Caco-2 (cell line): ENCODE measurements around the gene MTMR10. TPM values are rescaled to one million over a fixed set of nuclear protein-coding genes. Genes with fewer than 3 reads are reported as not detected.

Source experiments
- BruUV-seq: library from RNA; stranded (reverse); fragments of 400-500 nt; replicated peaks from 2 replicates; lab custom pipeline; 2021; lab: Mats Ljungman, UMichigan
- CTCF ChIA-PET: fragments of 300-600 bp; sonication (Branson Sonifier 250); formaldehyde crosslinking; loops from one replicate; lab custom pipeline; 2022; ENCODE audit warnings: antibody characterized with exemption; lab: Charles Lee
- POLR2A ChIA-PET: fragments of 300-600 bp; sonication (Branson Sonifier 250); formaldehyde crosslinking; loops from one replicate; lab custom pipeline; 2022; ENCODE audit warnings: antibody characterized with exemption; lab: Charles Lee
- DNase-seq, 2 experiments: peaks; one replicate each; pipeline versions ENCODE4 v3.0.0 to v3.0.0-alpha.2; 2020 to 2022
- H3K27me3 ChIP-seq: replicated peaks from 2 replicates; pipeline ENCODE4 v1.6.0; 2011; ENCODE audit warnings: low read length; ENCODE audit not compliant: control insufficient read depth, insufficient read depth
- H3K36me3 ChIP-seq: 2 replicates; pipeline ENCODE4 v1.5.1; 2011; ENCODE audit warnings: low read length; ENCODE audit not compliant: control insufficient read depth, insufficient read depth
- H3K4me1 ChIP-seq: fragments of 250-450 bp; sonication (Bioruptor Pico); 2 replicates; pipeline ENCODE4 v1.5.1; 2020; ENCODE audit warnings: mild to moderate bottlenecking
- H3K4me3 ChIP-seq: 2 replicates; pipeline ENCODE4 v1.5.1; 2011; ENCODE audit warnings: low read depth, mild to moderate bottlenecking, control low read depth, low read length
- H3K9me3 ChIP-seq: fragments of 250-450 bp; sonication (Bioruptor Pico); 2 replicates; pipeline ENCODE4 v1.5.1; 2020; ENCODE audit warnings: mild to moderate bottlenecking, moderate library complexity
- H3K27ac Mint-ChIP-seq: one replicate; pipeline ENCODE4 v1.8.0; 2022; ENCODE audit warnings: mixed read lengths; ENCODE audit not compliant: unreplicated experiment
- H3K27me3 Mint-ChIP-seq: one replicate; pipeline ENCODE4 v1.8.0; 2022; ENCODE audit warnings: mixed read lengths; ENCODE audit not compliant: insufficient read depth, unreplicated experiment
- H3K36me3 Mint-ChIP-seq: one replicate; pipeline ENCODE4 v1.8.0; 2022; ENCODE audit warnings: mild to moderate bottlenecking, mixed read lengths; ENCODE audit not compliant: insufficient read depth, unreplicated experiment
- H3K4me1 Mint-ChIP-seq: one replicate; pipeline ENCODE4 v1.8.0; 2022; ENCODE audit warnings: low read depth, mixed read lengths; ENCODE audit not compliant: unreplicated experiment
- H3K4me3 Mint-ChIP-seq: one replicate; pipeline ENCODE4 v1.8.0; 2022; ENCODE audit warnings: mild to moderate bottlenecking, moderate library complexity, mixed read lengths; ENCODE audit not compliant: unreplicated experiment
- H3K9me3 Mint-ChIP-seq: one replicate; pipeline ENCODE4 v1.8.0; 2022; ENCODE audit warnings: mixed read lengths; ENCODE audit not compliant: unreplicated experiment
- CTCF ChIP-seq, 2 experiments: fragments of 200-600 bp in 1 of 2; IDR thresholded peaks; 1 replicate in 1 of 2; 2 replicates in 1 of 2; pipeline versions ENCODE4 v1.5.1 to v1.8.0; 2011 to 2022; ENCODE audit warnings: antibody characterized with exemption in 1 of 2, control low read depth in 1 of 2, inconsistent platforms in 1 of 2, low read depth in 1 of 2, low read length in 1 of 2, mild to moderate bottlenecking in 1 of 2, moderate library complexity in 1 of 2; ENCODE audit not compliant: insufficient read depth in 1 of 2, severe bottlenecking in 1 of 2, unreplicated experiment in 1 of 2
- intact Hi-C: fragments of 100-400 bp; cut with micrococcal nuclease; formaldehyde crosslinking; loops from one replicate; pipeline ENCODE4 v1.10.0; 2022; ENCODE audit not compliant: unreplicated experiment
- total RNA-seq: library from RNA; stranded (reverse); gene quantifications from 2 replicates; pipeline ENCODE4 v1.2.3, GENCODE V29; 2022

Gene MTMR10
- total RNA-seq, 1 experiment from 2014 or later: 33.2 TPM

DNA sequence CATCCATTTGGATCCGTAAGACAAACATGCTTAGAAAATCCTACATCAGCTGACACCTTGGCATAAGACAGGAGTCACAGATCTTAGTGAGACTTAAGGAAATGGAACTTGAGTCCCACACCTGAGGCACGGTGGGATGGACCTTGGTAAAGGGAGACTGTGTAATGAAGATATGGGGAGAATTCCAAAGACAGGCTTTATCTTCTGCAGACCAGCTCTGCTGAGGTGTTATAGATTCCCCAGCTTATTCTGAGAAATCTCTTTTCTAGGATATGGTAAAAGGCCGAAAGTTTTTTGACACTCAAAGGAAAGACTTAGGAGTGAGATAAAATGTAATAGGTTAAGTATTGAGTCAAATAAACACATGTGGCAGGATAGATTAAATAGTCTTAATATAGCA is 8.3 kb upstream of the MTMR10 start:
- H3K27me3 Mint-ChIP-seq: no peaks in the 10 kb centered on the region
- POLR2A ChIA-PET: no interaction called here

GRCh38 chr15:30997270-30997669 is 5.8 kb upstream of the MTMR10 start:
- no peak for TF ChIP-seq CTCF (IDR thresholded peaks at IDR 0.05; ENCODE audit: insufficient read depth in 1 of 2, low read depth in 1 of 2, low read length in 1 of 2, severe bottlenecking in 1 of 2, unreplicated experiment in 1 of 2)
- ChIA-PET CTCF (interaction anchor here (0.7 kb wide), 1 partner anchor 50 kb away, joined by 4 read pairs; no protein-coding TSS in a partner anchor), POLR2A (no interaction called here)
- Mint-ChIP-seq H3K4me3 (no peak overlapping the region), H3K4me1 (peaks cover 13% of the 10 kb centered on the region), H3K36me3 (no peaks in the 10 kb centered on the region), H3K27ac (no peak overlapping the region), H3K9me3 (peaks cover 16% of the 10 kb centered on the region), H3K27me3 (no peaks in the 10 kb centered on the region)
- no peaks in the 10 kb centered on the region for H3K9me3 ChIP-seq
- intact Hi-C loops: no loop called here
- DNase-seq: no peak
- H3K4me3 ChIP-seq: no peak overlapping the region
- no peaks in the 10 kb centered on the region for H3K27me3 ChIP-seq
- no peaks in the 10 kb centered on the region for H3K36me3 ChIP-seq
- no TSS peak for BruUV-seq
- H3K4me1 ChIP-seq: no peaks in the 10 kb centered on the region

More for the DNA sequence above, 8.3 kb upstream of the MTMR10 start:
- no peaks in the 10 kb centered on the region for H3K36me3 Mint-ChIP-seq
- DNase-seq: no peak
- intact Hi-C loops: no loop called here
- no peak overlapping the region for H3K27ac Mint-ChIP-seq
- Histone ChIP-seq H3K36me3 (no peaks in the 10 kb centered on the region), H3K9me3 (no peaks in the 10 kb centered on the region), H3K4me1 (no peaks in the 10 kb centered on the region), H3K27me3 (no peaks in the 10 kb centered on the region), H3K4me3 (no peak overlapping the region)
- BruUV-seq: no TSS peak
- H3K4me1 Mint-ChIP-seq: peaks cover 13% of the 10 kb centered on the region
- CTCF ChIA-PET: no interaction called here
- no peak for TF ChIP-seq CTCF (IDR thresholded peaks at IDR 0.05; ENCODE audit: insufficient read depth in 1 of 2, low read depth in 1 of 2, low read length in 1 of 2, severe bottlenecking in 1 of 2, unreplicated experiment in 1 of 2)
- peaks cover 16% of the 10 kb centered on the region for H3K9me3 Mint-ChIP-seq
- H3K4me3 Mint-ChIP-seq: no peak overlapping the region

GRCh38 chr15:30992249-30992864 is 929 bp upstream of the MTMR10 start:
- no peaks in the 10 kb centered on the region for H3K27me3 Mint-ChIP-seq
- peak in 1 of 2 experiments; percentile 23 for DNase-seq
- Histone ChIP-seq H3K9me3 (no peaks in the 10 kb centered on the region), H3K27me3 (no peaks in the 10 kb centered on the region), H3K4me3 (peak overlapping the region; percentile 97), H3K4me1 (peaks cover 20% of the 10 kb centered on the region), H3K36me3 (no peaks in the 10 kb centered on the region)
- no peak for TF ChIP-seq CTCF (IDR thresholded peaks at IDR 0.05; ENCODE audit: insufficient read depth in 1 of 2, low read depth in 1 of 2, low read length in 1 of 2, severe bottlenecking in 1 of 2, unreplicated experiment in 1 of 2)
- CTCF ChIA-PET: interaction anchor here (1.1 to 1.7 kb wide), 3 partner anchors 21 to 42 kb away, joined by 4 to 7 read pairs (median 6); no protein-coding TSS in a partner anchor
- intact Hi-C loops: loop anchor here (5.0 kb wide), 1 partner anchor 90 kb away; the partner anchor contains the start of gene FAN1
- peaks cover 16% of the 10 kb centered on the region for H3K9me3 Mint-ChIP-seq
- H3K4me3 Mint-ChIP-seq: peak overlapping the region; percentile 86
- peak overlapping the region; percentile 70 for H3K27ac Mint-ChIP-seq
- peaks cover 23% of the 10 kb centered on the region for H3K36me3 Mint-ChIP-seq
- H3K4me1 Mint-ChIP-seq: peaks cover 20% of the 10 kb centered on the region
- BruUV-seq: TSS peak; percentile 87
- POLR2A ChIA-PET: interaction anchor here (0.6 to 3.0 kb wide), 6 partner anchors 22 to 334 kb away, joined by 3 to 39 read pairs (median 4); partner anchors contain the start of gene KLF13
